Activated T-cell treated with anti-CD3 and anti-CD28 coated beads, Interleukin-2, amount 50 U/mL, for 72 hours (primary cell): ENCODE results near the gene CA10. TPM values are rescaled to one million over a fixed set of nuclear protein-coding genes. Genes with fewer than 3 reads are reported as not detected.

Experiments
- ATAC-seq, 2 donors: fragments of 150-1000 bp; cut with Tn5 transposase; replicated peaks in 1 of 2; 2 replicates each; pipeline ENCODE4 v1.10.0; 2021; ENCODE audit warnings: moderate library complexity in 2 of 2, mild to moderate bottlenecking in 1 of 2
- DNase-seq, 2 donors: peaks; one replicate each; pipeline ENCODE4 v3.0.0; 2021 to 2022; ENCODE audit warnings: mixed read lengths in 1 of 2
- H3K27ac Mint-ChIP-seq: one replicate; pipeline ENCODE4 v1.8.0; 2022; ENCODE audit warnings: mild to moderate bottlenecking, moderate library complexity, mixed read lengths
- H3K27me3 Mint-ChIP-seq: one replicate; pipeline ENCODE4 v1.8.0; 2022; ENCODE audit warnings: low read depth, mixed read lengths
- H3K36me3 Mint-ChIP-seq, 2 donors: one replicate each; pipeline ENCODE4 v1.8.0; 2022; ENCODE audit warnings: mixed read lengths in 2 of 2, mild to moderate bottlenecking in 1 of 2; ENCODE audit not compliant: insufficient read depth in 2 of 2
- H3K4me1 Mint-ChIP-seq: one replicate; pipeline ENCODE4 v1.8.0; 2022; ENCODE audit warnings: low read depth, mixed read lengths
- H3K4me3 Mint-ChIP-seq, 2 donors: one replicate each; pipeline ENCODE4 v1.8.0; 2022; ENCODE audit warnings: mild to moderate bottlenecking in 2 of 2, mixed read lengths in 2 of 2, moderate library complexity in 2 of 2
- H3K9me3 Mint-ChIP-seq, 2 donors: one replicate each; pipeline ENCODE4 v1.8.0; 2022; ENCODE audit warnings: mixed read lengths in 2 of 2
- total RNA-seq, 2 donors: library from RNA; stranded (reverse); gene quantifications; one replicate each; pipeline ENCODE4 v1.2.3, GENCODE V29; 2022

CA10 gene
- total RNA-seq, 2 donors from 2014 or later: not detected

- Mint-ChIP-seq H3K4me3 (no peak overlapping the region), H3K27me3 (peaks cover 16% of the 10 kb centered on the region), H3K36me3 (no peaks in the 10 kb centered on the region), H3K9me3 (peaks cover 0 to 7% of the 10 kb centered on the region in 2 donors), H3K4me1 (no peaks in the 10 kb centered on the region), H3K27ac (no peak overlapping the region)
- DNase-seq (no peak), ATAC-seq (no peak)
Measured at GRCh38 chr17:51668155-51668962, 490.2 kb downstream of the CA10 start.

DNA sequence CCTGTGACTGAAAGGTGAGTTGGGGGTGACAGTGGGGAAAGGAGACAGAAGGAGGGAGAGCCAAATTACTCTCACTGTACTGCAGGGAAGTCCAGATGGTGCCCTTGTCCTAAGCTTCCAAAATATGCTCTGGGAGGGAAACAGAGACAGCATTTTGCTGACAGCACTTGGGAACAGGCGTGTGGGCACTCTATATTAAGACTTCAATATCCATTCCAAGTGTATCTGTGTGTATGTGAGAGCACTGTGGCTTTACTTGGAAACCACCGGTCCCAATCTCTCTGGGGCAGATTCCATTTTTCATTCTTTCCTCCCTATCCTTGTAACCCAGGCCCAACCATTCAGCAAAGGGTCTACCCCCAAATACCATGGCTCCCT, 490.8 kb downstream of the CA10 start:
- H3K27ac Mint-ChIP-seq: no peak overlapping the region
- DNase-seq: no peak
- H3K9me3 Mint-ChIP-seq: peaks cover 0 to 7% of the 10 kb centered on the region in 2 donors
- peaks cover 16% of the 10 kb centered on the region for H3K27me3 Mint-ChIP-seq
- H3K4me1 Mint-ChIP-seq: no peaks in the 10 kb centered on the region
- no peak for ATAC-seq
- H3K4me3 Mint-ChIP-seq: no peak overlapping the region
- H3K36me3 Mint-ChIP-seq: no peaks in the 10 kb centered on the region

DNA sequence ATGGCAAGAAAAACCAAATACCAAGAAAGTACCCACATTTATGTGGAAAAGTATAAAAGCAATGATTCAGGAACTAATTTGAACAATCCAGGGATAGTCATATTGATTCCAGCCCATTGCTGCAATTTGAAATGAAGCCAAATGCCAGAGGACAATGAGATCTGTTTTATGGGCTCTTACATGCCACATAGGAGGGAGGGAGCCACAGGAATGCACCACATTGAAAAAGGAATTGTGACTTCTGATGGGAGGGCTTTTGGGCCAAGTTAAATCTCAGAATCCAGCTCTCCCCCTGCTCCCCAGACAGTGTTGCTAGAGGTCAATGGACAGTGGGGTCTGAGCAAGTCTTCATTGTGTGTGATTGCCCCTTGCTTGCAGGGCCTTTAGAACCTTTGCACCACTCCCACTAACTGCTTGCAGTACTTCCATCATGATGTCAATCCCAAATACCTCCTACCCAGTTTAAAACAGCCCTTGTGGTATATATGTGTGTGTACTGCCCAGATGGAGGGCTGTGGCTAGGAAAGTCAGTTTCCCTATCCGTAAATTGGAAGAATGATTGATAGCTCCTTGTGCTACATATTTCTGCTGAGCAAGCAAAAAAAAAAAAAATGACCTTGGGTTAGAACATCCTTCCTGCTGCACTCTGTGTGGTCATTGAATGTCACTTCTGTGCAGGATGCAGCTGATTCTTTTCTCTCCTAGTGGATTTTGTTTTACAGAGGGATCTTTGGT, 491.4 kb downstream of the CA10 start:
- H3K9me3 Mint-ChIP-seq: peaks cover 0 to 7% of the 10 kb centered on the region in 2 donors
- peaks cover 18% of the 10 kb centered on the region for H3K27me3 Mint-ChIP-seq
- ATAC-seq (no peak), DNase-seq (no peak)
- H3K4me3 Mint-ChIP-seq: no peak overlapping the region
- H3K36me3 Mint-ChIP-seq: no peaks in the 10 kb centered on the region
- H3K4me1 Mint-ChIP-seq: no peaks in the 10 kb centered on the region
- H3K27ac Mint-ChIP-seq: no peak overlapping the region

DNA sequence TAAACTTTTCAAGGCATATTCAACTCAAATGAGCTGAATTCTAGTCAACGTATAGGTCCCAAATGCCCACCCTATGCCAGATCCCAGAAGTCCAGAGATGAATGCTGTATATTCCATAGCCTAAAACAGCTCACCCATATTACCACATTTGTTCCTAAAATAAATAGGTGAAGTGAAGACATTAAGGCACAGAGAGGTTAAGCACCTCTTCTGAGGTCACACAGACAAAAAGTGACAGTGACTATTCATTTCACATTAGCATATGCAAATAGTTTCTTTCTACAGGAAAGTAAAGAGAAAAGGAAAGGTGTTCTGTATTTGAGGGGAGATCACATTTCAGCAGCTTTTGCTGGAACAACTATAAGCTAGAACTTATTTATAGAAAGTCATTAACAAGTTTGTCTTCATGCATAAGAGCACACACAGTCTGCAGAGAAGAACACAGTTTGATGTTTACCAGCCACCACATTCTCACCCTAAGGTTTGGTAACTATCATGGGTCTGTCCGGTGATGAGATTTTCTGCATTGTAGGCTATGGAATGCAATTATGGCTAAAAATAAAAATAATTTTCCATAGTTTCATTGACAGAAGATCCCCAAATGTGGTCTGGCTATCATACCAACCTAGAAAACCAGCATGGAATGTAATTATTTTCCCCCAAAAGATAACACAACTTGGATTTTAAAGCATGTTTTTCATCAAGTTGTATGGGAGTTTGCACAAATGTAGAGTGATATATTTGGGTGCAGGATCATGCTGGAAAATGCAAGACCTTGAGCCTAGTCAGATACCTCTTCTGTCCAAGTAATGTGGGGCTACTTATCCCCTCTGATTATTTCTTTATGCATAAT, 496.1 kb downstream of the CA10 start:
- no peaks in the 10 kb centered on the region for H3K36me3 Mint-ChIP-seq
- peaks cover 25% of the 10 kb centered on the region for H3K27me3 Mint-ChIP-seq
- no peak overlapping the region for H3K4me3 Mint-ChIP-seq
- ATAC-seq: no peak
- H3K4me1 Mint-ChIP-seq: no peaks in the 10 kb centered on the region
- H3K9me3 Mint-ChIP-seq: no peaks in the 10 kb centered on the region
- DNase-seq: no peak
- H3K27ac Mint-ChIP-seq: no peak overlapping the region

DNA sequence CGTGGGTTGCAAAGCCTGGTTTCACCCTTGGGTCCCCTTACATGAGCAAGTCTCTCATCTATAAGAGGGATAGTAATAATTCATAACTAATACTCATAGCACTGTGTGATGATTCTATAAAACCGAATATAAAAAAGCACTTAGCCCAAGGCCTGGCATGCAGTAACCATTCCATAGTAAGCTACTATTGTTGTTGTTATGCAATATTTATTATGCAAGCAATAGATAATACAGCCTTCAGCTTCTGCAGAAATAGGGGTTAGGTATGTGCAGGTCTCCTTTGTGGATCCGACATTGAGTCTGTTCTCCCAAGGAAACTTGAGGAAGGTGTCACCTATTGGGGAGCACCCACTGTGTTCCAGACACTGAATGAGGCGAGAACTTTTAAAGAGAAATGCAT, 497.1 kb downstream of the CA10 start:
- ATAC-seq: no peak
- Mint-ChIP-seq H3K27me3 (peaks cover 25% of the 10 kb centered on the region), H3K4me1 (no peaks in the 10 kb centered on the region), H3K4me3 (no peak overlapping the region), H3K27ac (no peak overlapping the region), H3K9me3 (no peaks in the 10 kb centered on the region), H3K36me3 (no peaks in the 10 kb centered on the region)
- no peak for DNase-seq

- no peaks in the 10 kb centered on the region for H3K4me1 Mint-ChIP-seq
- H3K27me3 Mint-ChIP-seq: peaks cover 23% of the 10 kb centered on the region
- H3K9me3 Mint-ChIP-seq: no peaks in the 10 kb centered on the region
- no peaks in the 10 kb centered on the region for H3K36me3 Mint-ChIP-seq
- DNase-seq (no peak), ATAC-seq (no peak)
- no peak overlapping the region for H3K4me3 Mint-ChIP-seq
- no peak overlapping the region for H3K27ac Mint-ChIP-seq
Measured at GRCh38 chr17:51660266-51660665, 498.2 kb downstream of the CA10 start.

- no peak overlapping the region for H3K27ac Mint-ChIP-seq
- H3K36me3 Mint-ChIP-seq: no peaks in the 10 kb centered on the region
- no peaks in the 10 kb centered on the region for H3K4me1 Mint-ChIP-seq
- no peak overlapping the region for H3K4me3 Mint-ChIP-seq
- H3K27me3 Mint-ChIP-seq: peaks cover 25% of the 10 kb centered on the region
- H3K9me3 Mint-ChIP-seq: no peaks in the 10 kb centered on the region
- DNase-seq (no peak), ATAC-seq (no peak)
Measured at GRCh38 chr17:51657224-51657623, 501.3 kb downstream of the CA10 start.

GRCh38 chr17:51653878-51654277, 504.6 kb downstream of the CA10 start:
- Mint-ChIP-seq H3K9me3 (no peaks in the 10 kb centered on the region), H3K4me3 (no peak overlapping the region), H3K27ac (no peak overlapping the region), H3K27me3 (peaks cover 7% of the 10 kb centered on the region), H3K36me3 (no peaks in the 10 kb centered on the region), H3K4me1 (no peaks in the 10 kb centered on the region)
- DNase-seq (no peak), ATAC-seq (no peak)

GRCh38 chr17:51652529-51652928, 506.0 kb downstream of the CA10 start:
- Mint-ChIP-seq H3K27ac (no peak overlapping the region), H3K36me3 (no peaks in the 10 kb centered on the region), H3K4me3 (no peak overlapping the region), H3K27me3 (peaks cover 10% of the 10 kb centered on the region), H3K4me1 (no peaks in the 10 kb centered on the region), H3K9me3 (no peaks in the 10 kb centered on the region)
- DNase-seq: no peak
- ATAC-seq: no peak

- Mint-ChIP-seq H3K4me1 (no peaks in the 10 kb centered on the region), H3K9me3 (no peaks in the 10 kb centered on the region), H3K27me3 (peaks cover 15% of the 10 kb centered on the region), H3K4me3 (no peak overlapping the region), H3K36me3 (no peaks in the 10 kb centered on the region), H3K27ac (no peak overlapping the region)
- no peak for ATAC-seq
- no peak for DNase-seq
Measured at GRCh38 chr17:51651513-51652298, 506.8 kb downstream of the CA10 start.

GRCh38 chr17:51650772-51651171, 507.7 kb downstream of the CA10 start:
- Mint-ChIP-seq H3K27ac (no peak overlapping the region), H3K4me3 (no peak overlapping the region)

GRCh38 chr17:51650202-51650601, 508.3 kb downstream of the CA10 start:
- Mint-ChIP-seq H3K27me3 (peaks cover 10% of the 10 kb centered on the region), H3K4me3 (no peak overlapping the region)
- ATAC-seq: no peak

More at GRCh38 chr17:51650772-51651171, 507.7 kb downstream of the CA10 start:
- peaks cover 15% of the 10 kb centered on the region for H3K27me3 Mint-ChIP-seq
- DNase-seq (no peak), ATAC-seq (no peak)
- no peaks in the 10 kb centered on the region for H3K36me3 Mint-ChIP-seq
- H3K4me1 Mint-ChIP-seq: no peaks in the 10 kb centered on the region
- H3K9me3 Mint-ChIP-seq: no peaks in the 10 kb centered on the region

More at GRCh38 chr17:51650202-51650601, 508.3 kb downstream of the CA10 start:
- no peaks in the 10 kb centered on the region for H3K4me1 Mint-ChIP-seq
- no peak for DNase-seq
- no peaks in the 10 kb centered on the region for H3K36me3 Mint-ChIP-seq
- no peak overlapping the region for H3K27ac Mint-ChIP-seq
- no peaks in the 10 kb centered on the region for H3K9me3 Mint-ChIP-seq
